ENCODE data around the gene APOBEC3H.

DNA sequence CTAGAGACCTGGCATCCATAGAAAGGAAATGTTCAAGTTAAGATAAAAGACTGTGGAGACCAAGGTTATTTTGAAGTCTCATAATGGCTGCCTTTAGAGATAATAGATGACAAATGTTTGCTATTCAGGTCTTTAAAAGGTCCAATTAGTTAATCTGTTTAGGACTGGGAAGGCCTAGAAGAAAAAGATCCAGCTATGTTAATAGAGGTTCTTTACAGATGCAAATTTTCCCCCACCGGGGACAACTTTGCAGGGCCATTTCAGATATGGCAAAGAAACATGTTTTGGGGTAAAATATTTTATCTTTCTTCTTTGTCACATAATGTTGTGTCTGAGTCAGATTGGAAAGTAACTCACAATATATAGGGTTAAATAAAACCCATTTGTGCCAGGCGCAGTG is 23.1 kb upstream of the APOBEC3H start:
- TF ChIP-seq, protein P1, sequence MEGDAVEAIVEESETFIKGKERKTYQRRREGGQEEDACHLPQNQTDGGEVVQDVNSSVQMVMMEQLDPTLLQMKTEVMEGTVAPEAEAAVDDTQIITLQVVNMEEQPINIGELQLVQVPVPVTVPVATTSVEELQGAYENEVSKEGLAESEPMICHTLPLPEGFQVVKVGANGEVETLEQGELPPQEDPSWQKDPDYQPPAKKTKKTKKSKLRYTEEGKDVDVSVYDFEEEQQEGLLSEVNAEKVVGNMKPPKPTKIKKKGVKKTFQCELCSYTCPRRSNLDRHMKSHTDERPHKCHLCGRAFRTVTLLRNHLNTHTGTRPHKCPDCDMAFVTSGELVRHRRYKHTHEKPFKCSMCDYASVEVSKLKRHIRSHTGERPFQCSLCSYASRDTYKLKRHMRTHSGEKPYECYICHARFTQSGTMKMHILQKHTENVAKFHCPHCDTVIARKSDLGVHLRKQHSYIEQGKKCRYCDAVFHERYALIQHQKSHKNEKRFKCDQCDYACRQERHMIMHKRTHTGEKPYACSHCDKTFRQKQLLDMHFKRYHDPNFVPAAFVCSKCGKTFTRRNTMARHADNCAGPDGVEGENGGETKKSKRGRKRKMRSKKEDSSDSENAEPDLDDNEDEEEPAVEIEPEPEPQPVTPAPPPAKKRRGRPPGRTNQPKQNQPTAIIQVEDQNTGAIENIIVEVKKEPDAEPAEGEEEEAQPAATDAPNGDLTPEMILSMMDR (IDR thresholded peaks at IDR 0.05 in 8 of 11, conservative IDR thresholded peaks at IDR 0.05 in 3 of 11), result no peak
- TF ChIP-seq POLR2AphosphoS5 (IDR thresholded peaks at IDR 0.05) (no peak), POLR2A (IDR thresholded peaks at IDR 0.05) (no peak)
